SK-N-SH (cell line): ENCODE measurements around the gene TGFBR3. TPM values are rescaled to one million over a fixed set of nuclear protein-coding genes. Genes with fewer than 3 reads are reported as not detected.

Source experiments
- CTCF ChIA-PET: fragments of 300-600, 350-600 bp; formaldehyde crosslinking; extraction: SDS; loops from one replicate; lab custom pipeline; 2021; lab: Yijun Ruan, JAX
- POLR2A ChIA-PET: fragments of 350-600 bp; sonication (Branson Sonifier 250); formaldehyde crosslinking; extraction: SDS; loops from one replicate; lab custom pipeline; 2020; ENCODE audit warnings: antibody characterized with exemption, inconsistent platforms; lab: Yijun Ruan, JAX
- DNase-seq: peaks from one replicate; pipeline ENCODE4 v3.0.0; 2012
- H2AFZ ChIP-seq: fragments of 200-600 bp; sonication (generic); 2 replicates; pipeline ENCODE4 v1.8.1; 2016; ENCODE audit warnings: antibody characterized with exemption, mild to moderate bottlenecking, low read depth
- H3F3A ChIP-seq: fragments of 200-600 bp; sonication (generic); replicated peaks from 2 replicates; pipeline ENCODE3; 2016; ENCODE audit warnings: antibody characterized with exemption, mild to moderate bottlenecking; ENCODE audit not compliant: insufficient read depth
- H3K27ac ChIP-seq, 2 experiments: fragments of 200-500 bp in 1 of 2; fragments of 200-600 bp in 1 of 2; sonication (Bioruptor generic) in 1 of 2; sonication (generic), shearing (Covaris generic) in 1 of 2; 2 replicates each; pipeline versions ENCODE4 v1.5.1 to v1.6.1; 2014 to 2016; ENCODE audit warnings: low read depth in 2 of 2, inconsistent platforms in 1 of 2, low read length in 1 of 2, mild to moderate bottlenecking in 1 of 2, mixed read lengths in 1 of 2
- H3K27me3 ChIP-seq: fragments of 200-600 bp; sonication (generic), shearing (Covaris generic); 2 replicates; pipeline ENCODE4 v1.6.1; 2016; ENCODE audit warnings: mixed run types; ENCODE audit not compliant: insufficient read depth
- H3K36me3 ChIP-seq, 2 experiments: fragments of 200-500 bp in 1 of 2; fragments of 200-600 bp in 1 of 2; sonication (Bioruptor generic) in 1 of 2; sonication (generic) in 1 of 2; replicated peaks in 1 of 2; 2 replicates each; pipeline versions ENCODE3 to v1.5.1; 2014 to 2016; ENCODE audit warnings: low read length in 1 of 2, mild to moderate bottlenecking in 1 of 2; ENCODE audit not compliant: insufficient read depth in 2 of 2, control insufficient read depth in 1 of 2
- H3K4me1 ChIP-seq, 2 experiments: fragments of 200-500 bp in 1 of 2; fragments of 200-600 bp in 1 of 2; sonication (Bioruptor generic) in 1 of 2; sonication (generic), shearing (Covaris generic) in 1 of 2; 2 replicates each; pipeline versions ENCODE4 v1.5.1 to v1.6.1; 2014 to 2016; ENCODE audit warnings: low read depth in 1 of 2, low read length in 1 of 2, mixed run types in 1 of 2; ENCODE audit not compliant: insufficient read depth in 2 of 2, control insufficient read depth in 1 of 2
- H3K4me2 ChIP-seq: fragments of 200-600 bp; sonication (generic), shearing (Covaris generic); 2 replicates; pipeline ENCODE4 v1.6.1; 2017; ENCODE audit warnings: mixed run types
- H3K4me3 ChIP-seq, 2 experiments: fragments of 200-500 bp in 1 of 2; fragments of 200-600 bp in 1 of 2; sonication (Bioruptor generic) in 1 of 2; sonication (generic), shearing (Covaris generic) in 1 of 2; 2 replicates each; pipeline versions ENCODE4 v1.5.1 to v1.8.1; 2014 to 2016; ENCODE audit warnings: low read depth in 2 of 2, inconsistent platforms in 1 of 2, low read length in 1 of 2, mild to moderate bottlenecking in 1 of 2, mixed read lengths in 1 of 2, moderate library complexity in 1 of 2
- H3K79me2 ChIP-seq: fragments of 200-600 bp; sonication (generic); 2 replicates; pipeline ENCODE4 v1.8.1; 2017; ENCODE audit warnings: mild to moderate bottlenecking; ENCODE audit not compliant: insufficient read depth
- H3K9ac ChIP-seq: fragments of 200-600 bp; sonication (generic); 2 replicates; pipeline ENCODE4 v1.6.1; 2017; ENCODE audit warnings: mixed run types
- H3K9me2 ChIP-seq: fragments of 200-600 bp; sonication (generic); 2 replicates; pipeline ENCODE4 v1.6.1; 2017; ENCODE audit warnings: mixed run types
- H3K9me3 ChIP-seq: fragments of 200-600 bp; sonication (generic); 2 replicates; pipeline ENCODE4 v1.6.1; 2017; ENCODE audit warnings: mixed run types, mild to moderate bottlenecking, moderate library complexity
- H4K20me1 ChIP-seq: fragments of 200-600 bp; sonication (generic); 2 replicates; pipeline ENCODE4 v1.6.1; 2017; ENCODE audit warnings: mild to moderate bottlenecking, mixed run types; ENCODE audit not compliant: insufficient read depth
- CHD2 ChIP-seq: fragments of 150-350 bp; IDR thresholded peaks from 2 replicates; pipeline ENCODE4 v1.6.1; 2018; ENCODE audit warnings: low read length; ENCODE audit not compliant: partially characterized antibody
- FOXJ3 ChIP-seq: sonication (generic); formaldehyde crosslinking; IDR thresholded peaks from 2 replicates; pipeline ENCODE4 v1.5.1; 2020; ENCODE audit warnings: mild to moderate bottlenecking, missing genetic modification reagents
- GATA2 ChIP-seq: sonication (generic); formaldehyde crosslinking; IDR thresholded peaks from 2 replicates; pipeline ENCODE4 v1.5.0; 2020; ENCODE audit warnings: mild to moderate bottlenecking, missing genetic modification reagents
- NFIC ChIP-seq: IDR thresholded peaks from 2 replicates; pipeline ENCODE4 v1.4.0; 2012; ENCODE audit warnings: borderline replicate concordance
- PBX3 ChIP-seq: IDR thresholded peaks from 2 replicates; pipeline ENCODE4; 2012
- POLR2AphosphoS5 ChIP-seq: IDR thresholded peaks from 2 replicates; pipeline ENCODE4 v1.6.1; 2012; ENCODE audit warnings: low read depth, low read length
- SIN3A ChIP-seq: IDR thresholded peaks from 2 replicates; pipeline ENCODE4 v1.6.1; 2012; ENCODE audit warnings: low read depth, mild to moderate bottlenecking, low read length, moderate library complexity, borderline replicate concordance
- SMC3 ChIP-seq: IDR thresholded peaks from 2 replicates; pipeline ENCODE4 v1.6.1; 2012; ENCODE audit warnings: low read depth, low read length, improper control_type of control experiment
- YY1 ChIP-seq: IDR thresholded peaks from 2 replicates; pipeline ENCODE4 v1.4.0; 2012; ENCODE audit warnings: low read depth, mild to moderate bottlenecking
- WGBS: methylation state at CpG from one replicate; pipeline ENCODE4 v1.1.6; 2017; ENCODE audit warnings: low lambda C conversion rate; 5-methylcytosine and 5-hydroxymethylcytosine counted together
- polyA plus RNA-seq, 3 experiments: library from polyadenylated mRNA; depleted of rRNA; stranded (reverse); fragments of >200 nt; gene quantifications; 2 replicates each; pipeline ENCODE4 v1.2.3, GENCODE V29; 2012
- TF ChIP-seq, protein P1 (sequence below): fragments of 200-600 bp; sonication (generic); IDR thresholded peaks from 2 replicates; pipeline ENCODE4 v1.6.1; 2017; ENCODE audit warnings: antibody characterized with exemption, mild to moderate bottlenecking, moderate library complexity

Gene TGFBR3
- polyA plus RNA-seq, 1 of the 3 experiments (the other 2 are of a cell fraction): 0.07 TPM

- no peaks in the 10 kb centered on the region for H3K36me3 ChIP-seq
- H3K9me2 ChIP-seq: no peaks in the 10 kb centered on the region
- no peak overlapping the region for H3K4me2 ChIP-seq
- H4K20me1 ChIP-seq: no peaks in the 10 kb centered on the region
- H3K9me3 ChIP-seq: no peaks in the 10 kb centered on the region
- H3F3A ChIP-seq: no peaks in the 10 kb centered on the region
- H3K4me1 ChIP-seq: no peaks in the 10 kb centered on the region
- peaks cover 66% of the 10 kb centered on the region; the same call in 1 of the 2 replicates for H3K27me3 ChIP-seq
- no peak overlapping the region for H3K27ac ChIP-seq
- no peak overlapping the region for H3K9ac ChIP-seq
- no peak for DNase-seq
- no peak for TF ChIP-seq POLR2AphosphoS5
- TF ChIP-seq, all 33 proteins: peak for 0
- no peaks in the 10 kb centered on the region for H3K79me2 ChIP-seq
- no peak overlapping the region for H2AFZ ChIP-seq
- ChIA-PET CTCF (no interaction called here), POLR2A (no interaction called here)
- WGBS: 26% methylated on average over 11 of the region's 11 CpGs
- no peak overlapping the region for H3K4me3 ChIP-seq
Observed at GRCh38 chr1:91729621-91730358, 156.2 kb downstream of the TGFBR3 start.

DNA sequence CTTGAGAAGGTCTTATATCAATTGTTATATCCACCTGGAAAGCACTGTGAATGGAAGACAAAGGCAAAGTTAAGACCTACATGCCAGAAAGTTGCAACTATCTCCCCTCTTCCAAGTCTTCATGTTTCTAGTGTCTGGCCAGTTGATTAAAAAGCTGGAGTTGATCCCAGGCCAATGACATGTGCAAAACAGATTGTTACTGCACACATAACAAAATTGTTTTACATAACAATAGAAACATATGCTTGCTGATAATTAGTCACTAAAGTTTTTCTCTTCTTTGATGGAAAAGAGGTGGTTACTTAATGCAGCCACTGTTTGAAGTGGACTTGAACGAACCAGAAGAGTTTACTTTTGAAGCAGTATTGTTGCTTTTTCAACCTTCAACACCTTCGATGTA, 158.2 kb downstream of the TGFBR3 start:
- H3K9me3 ChIP-seq: no peaks in the 10 kb centered on the region
- no peak for DNase-seq
- 9% methylated on average over 2 of the region's 2 CpGs for WGBS
- no peak overlapping the region for H3K4me3 ChIP-seq
- TF ChIP-seq SMC3: no peak
- TF ChIP-seq, protein P1, sequence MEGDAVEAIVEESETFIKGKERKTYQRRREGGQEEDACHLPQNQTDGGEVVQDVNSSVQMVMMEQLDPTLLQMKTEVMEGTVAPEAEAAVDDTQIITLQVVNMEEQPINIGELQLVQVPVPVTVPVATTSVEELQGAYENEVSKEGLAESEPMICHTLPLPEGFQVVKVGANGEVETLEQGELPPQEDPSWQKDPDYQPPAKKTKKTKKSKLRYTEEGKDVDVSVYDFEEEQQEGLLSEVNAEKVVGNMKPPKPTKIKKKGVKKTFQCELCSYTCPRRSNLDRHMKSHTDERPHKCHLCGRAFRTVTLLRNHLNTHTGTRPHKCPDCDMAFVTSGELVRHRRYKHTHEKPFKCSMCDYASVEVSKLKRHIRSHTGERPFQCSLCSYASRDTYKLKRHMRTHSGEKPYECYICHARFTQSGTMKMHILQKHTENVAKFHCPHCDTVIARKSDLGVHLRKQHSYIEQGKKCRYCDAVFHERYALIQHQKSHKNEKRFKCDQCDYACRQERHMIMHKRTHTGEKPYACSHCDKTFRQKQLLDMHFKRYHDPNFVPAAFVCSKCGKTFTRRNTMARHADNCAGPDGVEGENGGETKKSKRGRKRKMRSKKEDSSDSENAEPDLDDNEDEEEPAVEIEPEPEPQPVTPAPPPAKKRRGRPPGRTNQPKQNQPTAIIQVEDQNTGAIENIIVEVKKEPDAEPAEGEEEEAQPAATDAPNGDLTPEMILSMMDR: no peak
- no peak for TF ChIP-seq NFIC
- TF ChIP-seq YY1: no peak
- TF ChIP-seq CHD2: no peak
- TF ChIP-seq SIN3A: no peak
- TF ChIP-seq FOXJ3: no peak
- no peak for TF ChIP-seq PBX3
- TF ChIP-seq GATA2 (CRISPR knock-in tag): no peak
- no peak overlapping the region for H2AFZ ChIP-seq
- no peaks in the 10 kb centered on the region for H3K36me3 ChIP-seq
- POLR2A ChIA-PET: no interaction called here
- H3K27me3 ChIP-seq: peaks cover 55% of the 10 kb centered on the region; the same call in 1 of the 2 replicates
- no peaks in the 10 kb centered on the region for H3K9me2 ChIP-seq
- no peaks in the 10 kb centered on the region for H3K4me1 ChIP-seq
- no peaks in the 10 kb centered on the region for H3K79me2 ChIP-seq
- no peaks in the 10 kb centered on the region for H4K20me1 ChIP-seq
- CTCF ChIA-PET: no interaction called here
- H3K4me2 ChIP-seq: no peak overlapping the region
- no peak overlapping the region for H3K9ac ChIP-seq
- no peak overlapping the region for H3K27ac ChIP-seq
- no peaks in the 10 kb centered on the region for H3F3A ChIP-seq
